ENCODE data around the gene IFNK.

- no peak for TF ChIP-seq CTCF (optimal IDR thresholded peaks at IDR 0.05 in 1 of 3, IDR thresholded peaks at IDR 0.05 in 1 of 3, conservative IDR thresholded peaks at IDR 0.05 in 1 of 3; ENCODE audit: extremely low read depth in 1 of 3, insufficient read depth in 2 of 3, low read length in 3 of 3)
- no peak for TF ChIP-seq EZH2 (IDR thresholded peaks at IDR 0.05; ENCODE audit: low read length)
Observed at GRCh38 chr9:27537756-27538155, 13.7 kb downstream of the IFNK start.
